Measurements from ENCODE around the gene ZDHHC14. TPM values are rescaled to one million over a fixed set of nuclear protein-coding genes. Genes with fewer than 3 reads are reported as not detected.

ZDHHC14 gene
- total and polyA plus RNA-seq, 2 of the 8 experiments (the other 6 are each of a cell fraction or from before 2014, with no cell fraction given) = 2.9 to 5.3 TPM

DNA sequence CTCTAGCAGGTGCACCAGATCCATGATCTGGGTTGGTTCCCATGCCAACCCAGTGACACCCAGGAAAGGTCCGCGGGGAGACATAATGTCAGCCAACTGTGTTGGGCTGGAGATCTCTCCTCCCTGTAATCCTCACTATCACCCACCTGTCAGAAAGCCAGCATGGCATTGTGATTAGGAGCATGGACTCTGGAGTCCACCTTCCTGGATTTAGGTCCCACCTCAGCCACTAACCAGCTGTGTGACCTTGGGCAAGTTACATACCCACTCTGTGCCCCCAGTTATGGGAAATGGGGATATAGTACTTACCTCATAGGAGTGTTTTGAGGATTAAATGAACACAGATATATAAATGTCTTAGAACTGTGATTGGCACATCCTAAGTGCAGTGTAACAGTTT, 97.9 kb downstream of the ZDHHC14 start:
- H2BK5ac ChIP-seq (ENCODE audit: low read depth, low read length) = no peak overlapping the region
- no peaks in the 10 kb centered on the region for H3K23me2 ChIP-seq (ENCODE audit: low read depth, low read length)
- ChIA-PET CTCF (ENCODE audit: partially characterized antibody) (interaction anchor here (0.7 kb wide), 1 partner anchor 15 kb away, joined by 3 read pairs; no protein-coding TSS in a partner anchor), POLR2A (ENCODE audit: partially characterized antibody) (no interaction called here)
- DNase-seq (ENCODE audit: low read depth in 1 of 2, low spot score in 2 of 2) (no peak), FAIRE-seq (no peak)
- H2BK15ac ChIP-seq (ENCODE audit: low read length) = no peak overlapping the region
- no peak overlapping the region for H2AFZ ChIP-seq (ENCODE audit: low read length)
- H4K91ac ChIP-seq (replicated peaks; ENCODE audit: insufficient read length, low read length) = no peak overlapping the region
- no peak overlapping the region for H2BK120ac ChIP-seq (replicated peaks; ENCODE audit: low read depth, low read length)
- H4K20me1 ChIP-seq (replicated peaks in 1 of 2; ENCODE audit: control insufficient read depth in 1 of 2, insufficient read depth in 2 of 2, low read length in 2 of 2) = no peaks in the 10 kb centered on the region
- no peaks in the 10 kb centered on the region for H3K79me1 ChIP-seq (ENCODE audit: low read depth, low read length)
- H3K79me2 ChIP-seq (ENCODE audit: control insufficient read depth in 1 of 2, insufficient read depth in 2 of 2, low read length in 2 of 2) = no peaks in the 10 kb centered on the region
- no peaks in the 10 kb centered on the region for H3K4me1 ChIP-seq (replicated peaks in 1 of 4; ENCODE audit: control insufficient read depth in 3 of 4, insufficient read depth in 4 of 4, low read length in 3 of 4)
- no peak overlapping the region for H3K23ac ChIP-seq (ENCODE audit: insufficient read length)
- no peak overlapping the region for H4K8ac ChIP-seq (ENCODE audit: extremely low read depth, insufficient read depth, low read length)
- no peak overlapping the region for H2BK20ac ChIP-seq (ENCODE audit: low read length)
- H3K4ac ChIP-seq (replicated peaks; ENCODE audit: insufficient read length, low read depth, low read length) = no peak overlapping the region
- H3K18ac ChIP-seq (ENCODE audit: extremely low read depth, low read length) = no peak overlapping the region
- H3K4me3 ChIP-seq (ENCODE audit: extremely low read depth in 1 of 4, insufficient read depth in 2 of 4, low read depth in 3 of 4, low read length in 4 of 4) = no peak overlapping the region
- H3K36me3 ChIP-seq (ENCODE audit: control insufficient read depth in 2 of 4, insufficient read depth in 4 of 4, low read length in 3 of 4) = no peaks in the 10 kb centered on the region
- 100% methylated on average over 2 of the region's 2 CpGs; no CpG with 5 or more reads in 1 of the 2 experiments for WGBS, 2 experiments (ENCODE audit: extremely low coverage in 1 of 2, insufficient coverage in 1 of 2, insufficient read length in 1 of 2, insufficient replicate concordance in 2 of 2, low coverage in 1 of 2, low lambda C conversion rate in 2 of 2, missing lambda C conversion rate in 1 of 2)
- no peak overlapping the region for H3K9ac ChIP-seq (replicated peaks in 1 of 4; ENCODE audit: extremely low read depth in 1 of 4, low read depth in 3 of 4, low read length in 3 of 4)
- H2BK12ac ChIP-seq (ENCODE audit: low read depth, low read length) = no peak overlapping the region; the same call in 1 of the 2 replicates
- H2AK5ac ChIP-seq (ENCODE audit: low read depth, low read length) = no peak overlapping the region
- H3K4me2 ChIP-seq (ENCODE audit: insufficient read depth in 1 of 2, low read depth in 2 of 2, low read length in 2 of 2) = no peak overlapping the region
- H4K5ac ChIP-seq (ENCODE audit: insufficient read length, low read depth, low read length) = no peak overlapping the region
- no peak overlapping the region for H3K14ac ChIP-seq (ENCODE audit: insufficient read length)
- no peaks in the 10 kb centered on the region for H3K9me3 ChIP-seq (ENCODE audit: insufficient read depth in 2 of 2, low read depth in 1 of 2, low read length in 1 of 2)
- TF ChIP-seq CBX5 (IDR thresholded peaks at IDR 0.05; ENCODE audit: low read depth, low read length) (no peak), KDM1A (IDR thresholded peaks at IDR 0.05; ENCODE audit: borderline replicate concordance, low read length) (peak; percentile 59; the same call in 1 of the 2 replicates)
- no peak overlapping the region for H3K27ac ChIP-seq (ENCODE audit: low read depth, low read length)
- no peak overlapping the region for H3K56ac ChIP-seq (replicated peaks; ENCODE audit: insufficient read length, low read depth, low read length)
- no peaks in the 10 kb centered on the region for H3K27me3 ChIP-seq (replicated peaks in 1 of 4; ENCODE audit: control insufficient read depth in 3 of 4, extremely low read depth in 1 of 4, insufficient read depth in 3 of 4, low read length in 3 of 4)
